M059J (cell line): Measurements from ENCODE around the gene SLC12A3. TPM values are rescaled to one million over a fixed set of nuclear protein-coding genes. Genes with fewer than 3 reads are reported as not detected.
"Not testable (repeated sequence)": the region's sequence is repeated elsewhere in the genome, so short reads cannot be mapped to it uniquely, and the experiment has no call there.

ENCODE experiments used
- DNase-seq: peaks from one replicate; pipeline ENCODE4 v3.0.0-alpha.2; 2012; ENCODE audit warnings: low read depth
- total RNA-seq: library from RNA; depleted of rRNA; stranded (reverse); fragments of >200 nt; shearing (Covaris generic); gene quantifications from 2 replicates; pipeline ENCODE4 v1.2.3, GENCODE V29; 2014

Gene SLC12A3
- total RNA-seq, 1 experiment from 2014 or later, result not detected

DNA sequence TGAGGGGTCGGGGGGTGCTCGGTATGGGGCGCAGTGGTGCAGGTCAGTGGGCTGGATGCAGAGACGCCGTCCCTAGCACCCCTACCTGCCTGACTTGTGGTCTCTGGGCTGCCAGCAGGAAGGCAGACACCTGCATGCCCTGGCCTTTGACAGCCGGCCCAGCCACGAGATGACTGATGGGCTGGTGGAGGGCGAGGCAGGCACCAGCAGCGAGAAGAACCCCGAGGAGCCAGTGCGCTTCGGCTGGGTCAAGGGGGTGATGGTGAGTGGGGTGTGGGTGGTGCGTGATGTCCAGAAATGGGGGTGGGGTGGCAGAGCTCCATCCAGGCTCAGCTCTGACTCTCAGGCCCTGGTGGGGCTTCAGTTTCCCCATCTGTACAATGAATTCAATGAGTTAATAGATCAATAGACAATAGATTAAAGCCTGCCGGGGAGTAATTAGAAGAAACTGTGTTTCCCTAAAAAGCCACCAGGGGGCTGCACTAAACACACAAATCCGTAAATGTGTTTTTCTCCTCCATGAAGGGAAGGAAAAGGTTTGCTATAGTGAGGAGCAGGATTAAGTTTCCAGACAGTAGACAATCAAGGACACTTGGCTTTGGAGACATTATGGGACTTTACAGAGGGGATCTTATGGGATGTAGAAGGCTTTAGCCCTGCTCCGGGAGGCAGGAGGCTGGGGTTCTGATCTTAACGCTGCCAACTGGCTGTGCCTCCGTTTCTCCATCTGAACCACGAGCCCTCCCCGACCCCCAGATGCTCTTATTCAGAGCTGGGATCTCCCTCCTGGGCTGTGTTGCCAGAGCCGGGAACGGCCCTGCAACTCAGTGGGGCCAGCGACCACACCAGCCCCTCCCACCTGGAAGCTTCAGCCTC, 2.2 kb downstream of the SLC12A3 start:
- DNase-seq, result peak; percentile 65

DNA sequence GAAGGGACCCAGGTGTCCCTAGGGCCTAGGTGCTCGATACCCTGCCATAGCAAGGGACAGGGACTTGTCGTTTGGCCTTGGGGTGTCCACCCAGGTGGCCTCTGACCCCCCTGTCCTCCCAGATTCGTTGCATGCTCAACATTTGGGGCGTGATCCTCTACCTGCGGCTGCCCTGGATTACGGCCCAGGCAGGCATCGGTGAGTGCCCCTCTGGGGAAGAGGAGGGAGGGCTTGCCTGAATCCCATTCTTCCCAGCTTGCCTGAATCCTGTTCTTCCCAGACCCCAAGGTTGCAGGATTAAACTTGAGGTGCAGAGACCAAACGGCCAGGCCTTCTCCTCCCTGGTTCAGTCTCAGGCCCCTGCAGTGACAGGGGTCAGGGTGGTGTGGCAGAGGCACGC, 3.2 kb downstream of the SLC12A3 start:
- no peak for DNase-seq

DNA sequence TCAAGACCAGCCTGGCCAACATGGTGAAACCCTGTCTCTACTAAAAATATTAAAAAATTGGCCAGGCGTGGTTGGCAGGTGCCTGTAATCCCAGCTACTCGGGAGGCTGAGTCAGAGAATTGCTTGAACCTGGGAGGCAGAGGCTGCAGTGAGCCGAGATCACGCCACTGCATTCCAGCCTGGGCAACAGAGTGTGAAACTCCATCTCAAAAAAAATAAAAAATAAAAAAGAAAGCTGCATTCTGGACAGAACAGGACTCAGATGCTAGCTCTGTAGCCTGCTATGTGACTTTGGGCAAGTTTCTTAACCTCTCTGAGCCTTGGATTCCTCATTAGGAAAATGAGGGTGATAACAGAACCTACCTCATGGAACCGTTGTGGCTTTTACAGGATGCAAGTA, 3.8 kb downstream of the SLC12A3 start:
- DNase-seq, result not testable (repeated sequence)

DNA sequence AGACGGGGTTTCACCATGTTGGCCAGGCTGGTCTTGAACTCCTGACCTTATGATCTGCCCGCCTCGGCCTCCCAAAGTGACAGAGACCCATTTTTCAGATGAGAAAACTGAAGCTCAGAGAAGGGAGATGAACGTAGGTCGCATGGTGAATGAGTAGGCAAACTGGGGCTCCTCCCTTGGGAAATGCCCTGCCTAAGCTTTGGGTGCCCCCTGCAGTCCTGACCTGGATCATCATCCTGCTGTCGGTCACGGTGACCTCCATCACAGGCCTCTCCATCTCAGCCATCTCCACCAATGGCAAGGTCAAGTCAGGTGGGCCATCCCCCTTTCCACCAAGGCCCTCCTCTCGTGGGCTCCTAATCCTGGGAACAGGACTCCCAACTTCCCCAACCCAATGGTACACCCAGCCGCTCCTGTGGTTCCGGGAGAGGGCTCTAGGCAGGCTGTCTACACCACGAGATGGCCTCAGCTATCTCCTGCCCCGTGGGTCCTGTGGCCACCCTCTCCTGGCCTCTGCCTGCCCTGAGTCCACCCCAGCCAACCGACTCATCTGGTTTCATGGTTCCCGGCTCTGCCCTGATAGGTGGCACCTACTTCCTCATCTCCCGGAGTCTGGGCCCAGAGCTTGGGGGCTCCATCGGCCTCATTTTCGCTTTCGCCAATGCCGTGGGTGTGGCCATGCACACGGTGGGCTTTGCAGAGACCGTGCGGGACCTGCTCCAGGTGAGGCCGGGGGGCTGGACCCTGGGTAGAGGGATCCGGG, 4.7 kb downstream of the SLC12A3 start:
- peak; percentile 61 for DNase-seq

DNA sequence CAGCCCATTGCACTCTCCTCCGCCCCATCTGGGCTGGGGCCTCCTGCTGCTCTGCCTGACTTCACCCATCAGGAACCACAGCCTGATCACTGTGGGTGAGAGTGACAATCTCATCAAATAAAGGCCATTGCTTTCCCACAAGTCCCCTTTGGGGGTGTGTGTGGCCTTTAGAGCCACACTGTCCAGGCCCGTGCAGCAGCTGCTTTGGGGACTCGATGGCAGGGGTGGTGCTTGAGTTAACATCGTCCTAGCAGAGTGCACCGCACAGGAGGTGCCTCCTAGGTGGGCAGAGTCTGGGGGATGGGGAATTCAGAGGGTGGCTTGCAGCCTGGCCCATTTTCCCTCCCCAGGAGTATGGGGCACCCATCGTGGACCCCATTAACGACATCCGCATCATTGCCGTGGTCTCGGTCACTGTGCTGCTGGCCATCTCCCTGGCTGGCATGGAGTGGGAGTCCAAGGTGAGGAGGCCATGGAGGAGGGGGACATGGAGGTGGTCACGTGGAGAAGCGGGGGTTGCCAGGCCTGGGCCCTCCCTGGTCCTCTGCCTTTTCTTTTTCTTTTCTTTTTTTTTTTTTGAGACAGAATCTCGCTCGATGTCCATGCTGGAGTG, 5.4 kb downstream of the SLC12A3 start:
- DNase-seq, result no peak

DNA sequence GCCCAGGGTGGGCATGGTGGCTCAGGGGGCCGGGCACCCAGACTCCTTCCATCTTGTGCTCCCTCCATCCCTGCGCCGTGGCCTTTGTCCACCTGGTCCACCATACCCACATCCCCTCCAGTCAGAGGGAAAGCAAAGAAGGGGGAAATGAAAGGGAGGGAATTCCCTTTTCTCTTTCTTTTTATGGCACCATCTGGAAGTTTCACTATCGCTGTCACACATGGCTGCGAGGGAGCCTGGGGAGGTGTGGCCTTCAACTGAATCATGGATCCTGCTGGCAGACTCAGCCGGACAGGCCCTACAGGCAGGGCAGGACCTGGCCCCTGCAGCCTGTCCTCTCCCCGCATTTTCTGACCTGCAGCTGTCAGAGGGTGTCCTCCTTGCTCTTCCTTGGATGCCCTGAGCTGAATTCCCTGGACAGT, 6.2 kb downstream of the SLC12A3 start:
- peak; percentile 84 for DNase-seq

DNA sequence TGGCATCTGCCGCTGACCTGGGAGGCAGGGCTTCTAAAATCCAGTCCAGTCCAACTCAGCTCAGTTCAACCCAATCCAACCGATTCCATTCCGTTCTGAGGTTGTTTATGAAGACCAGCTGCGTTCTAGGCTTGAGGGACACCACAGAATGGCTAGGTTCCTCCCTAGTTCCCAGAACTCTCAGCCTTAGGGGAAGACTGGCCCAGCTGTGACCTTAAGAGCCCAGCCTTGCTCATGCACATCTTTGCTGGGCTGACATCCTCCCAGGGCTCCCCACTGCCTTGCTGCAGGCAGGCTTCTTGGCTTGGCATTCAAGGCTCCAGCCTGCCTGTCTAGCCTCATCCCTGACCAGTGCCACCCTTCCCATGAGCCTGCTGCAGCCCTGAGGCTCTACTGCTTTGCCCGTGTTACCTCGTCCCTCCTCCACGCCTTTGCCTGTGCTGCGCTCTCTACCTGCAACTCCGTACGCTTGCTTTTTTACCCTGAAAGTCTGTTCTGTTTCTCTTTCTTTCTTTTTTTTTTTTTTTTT, 7.9 kb downstream of the SLC12A3 start:
- peak; percentile 39 for DNase-seq

DNA sequence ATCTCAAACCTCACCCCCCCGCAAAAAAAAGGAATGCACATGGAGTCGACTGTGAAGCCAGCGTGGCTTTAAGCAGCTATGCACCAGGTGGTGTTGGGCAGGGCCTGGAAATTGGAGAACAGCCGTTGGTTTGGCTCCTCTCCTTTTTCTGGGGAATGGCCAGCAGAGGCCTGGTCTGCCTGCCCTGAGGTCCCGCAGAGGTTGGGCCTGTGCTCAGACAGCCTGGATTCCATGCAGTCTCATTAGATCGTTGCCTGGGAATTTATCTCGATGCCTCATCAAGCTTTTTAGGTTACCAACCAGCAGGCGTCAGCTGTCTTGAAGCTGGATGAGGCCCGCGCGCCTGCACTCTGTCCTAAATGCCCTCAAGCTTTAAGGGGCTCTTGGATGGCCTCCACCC, 9.8 kb downstream of the SLC12A3 start:
- peak; percentile 60 for DNase-seq

DNA sequence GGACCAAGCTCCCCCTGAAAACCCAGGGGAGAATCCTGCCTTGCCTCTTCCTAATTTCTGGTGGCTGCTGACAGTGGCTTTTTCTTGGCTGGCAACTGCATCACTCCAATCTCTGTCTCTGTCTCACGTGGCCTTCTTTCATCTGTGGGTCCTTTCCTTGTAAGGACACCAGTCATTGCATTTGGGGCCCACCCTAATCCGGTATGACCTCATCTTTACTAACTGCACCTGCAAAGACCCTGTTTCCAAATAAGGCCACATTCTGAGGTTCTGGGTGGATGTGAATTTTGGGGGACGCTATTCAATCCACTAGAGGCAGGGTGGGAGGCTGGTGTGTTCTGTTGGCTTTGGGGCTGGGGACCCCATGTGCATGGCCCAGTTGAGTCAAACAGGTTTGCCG, 11.0 kb downstream of the SLC12A3 start:
- DNase-seq, result no peak

DNA sequence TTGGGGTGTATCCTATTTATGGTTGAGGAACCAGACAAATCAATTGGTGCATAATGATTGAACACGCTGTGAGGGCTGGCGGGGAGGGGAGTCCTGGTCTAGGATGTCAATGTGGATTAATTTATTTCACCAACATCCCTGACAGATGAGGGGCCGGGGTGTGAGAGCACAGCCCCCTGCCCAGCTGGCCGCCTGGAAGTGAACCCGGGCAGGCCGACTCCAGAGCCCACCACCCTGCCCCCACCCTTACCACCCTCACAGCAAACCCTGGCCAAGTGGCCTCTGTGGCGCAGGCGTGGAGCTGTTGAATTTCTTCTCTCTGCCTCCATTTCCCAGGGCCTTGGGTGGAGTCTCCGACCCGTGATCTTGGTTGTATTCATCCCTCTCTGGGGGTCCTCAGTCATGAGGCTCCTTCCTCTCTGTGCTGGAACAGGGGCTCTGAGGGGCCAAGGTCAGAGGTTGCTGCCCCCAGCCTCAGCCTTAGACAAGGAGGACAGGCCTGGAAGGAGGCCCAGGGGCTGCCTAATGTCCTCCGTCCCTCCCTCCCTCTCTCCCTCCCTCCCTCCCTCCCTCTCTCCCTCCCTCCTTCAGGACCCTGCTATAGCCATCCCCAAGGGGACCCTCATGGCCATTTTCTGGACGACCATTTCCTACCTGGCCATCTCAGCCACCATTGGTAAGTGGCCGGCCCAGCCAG, 12.6 kb downstream of the SLC12A3 start:
- DNase-seq, result no peak

DNA sequence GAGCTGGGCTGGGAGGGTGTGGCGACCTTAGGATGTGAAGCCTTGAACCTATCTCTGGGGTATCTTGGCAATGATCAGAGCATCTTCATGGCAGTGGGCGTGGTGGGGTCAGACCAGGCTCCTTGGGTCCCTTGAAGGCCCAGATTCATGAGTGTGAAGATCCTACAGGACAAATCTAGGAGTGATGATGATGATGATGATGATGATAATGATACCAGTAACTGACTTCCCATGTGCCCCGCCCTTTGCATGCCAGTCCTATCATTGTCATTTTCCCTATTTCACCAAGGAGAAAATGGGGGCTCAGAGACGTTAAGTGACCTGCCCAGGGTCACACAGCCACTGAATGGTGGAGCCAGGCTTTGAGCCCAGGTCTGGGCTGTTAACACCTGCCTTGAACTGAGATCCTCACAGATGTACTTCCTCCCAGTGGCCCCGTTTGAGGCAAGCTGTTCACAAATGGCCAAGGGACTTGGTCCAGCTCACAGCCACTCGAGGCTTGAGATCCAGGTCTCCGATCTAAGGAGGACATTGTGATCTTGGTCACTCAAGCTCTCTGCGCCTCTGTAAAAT, 13.4 kb downstream of the SLC12A3 start:
- DNase-seq, result no peak

DNA sequence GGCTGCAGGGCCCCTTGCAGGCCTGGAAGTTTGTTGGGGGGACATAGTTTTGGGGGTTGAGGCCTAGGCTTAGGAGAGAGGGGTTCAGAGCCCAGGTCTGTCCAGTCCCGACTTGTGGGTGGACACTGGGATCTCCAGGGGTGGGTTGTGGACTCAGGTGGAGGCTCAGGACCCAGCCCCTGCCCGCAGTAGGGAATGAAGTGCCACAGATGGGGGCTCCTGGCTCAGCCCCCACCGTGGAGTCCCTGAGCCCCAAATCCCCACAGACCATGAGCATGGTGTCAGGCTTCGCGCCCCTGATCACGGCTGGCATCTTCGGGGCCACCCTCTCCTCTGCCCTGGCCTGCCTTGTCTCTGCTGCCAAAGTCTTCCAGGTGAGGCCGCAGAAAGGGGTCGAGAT, 14.3 kb downstream of the SLC12A3 start:
- DNase-seq, result no peak

DNA sequence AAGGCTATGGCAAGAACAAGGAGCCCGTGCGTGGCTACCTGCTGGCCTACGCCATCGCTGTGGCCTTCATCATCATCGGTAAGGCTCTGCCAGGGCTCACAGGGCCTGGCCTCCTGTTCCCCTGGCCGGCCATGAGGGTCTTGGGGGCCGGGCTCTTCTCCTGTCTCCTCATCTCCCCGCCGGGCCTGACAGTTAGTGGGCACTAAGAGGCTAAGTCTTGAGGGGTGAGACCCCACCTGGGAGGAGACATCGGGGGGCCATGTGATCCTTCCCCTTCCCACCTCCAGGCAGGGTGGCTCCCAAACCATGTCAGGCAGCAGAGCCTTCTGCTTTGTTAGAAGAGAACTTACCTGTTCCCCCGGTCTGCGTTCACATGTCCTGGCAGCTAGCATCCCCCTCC, 15.2 kb downstream of the SLC12A3 start:
- no peak for DNase-seq

DNA sequence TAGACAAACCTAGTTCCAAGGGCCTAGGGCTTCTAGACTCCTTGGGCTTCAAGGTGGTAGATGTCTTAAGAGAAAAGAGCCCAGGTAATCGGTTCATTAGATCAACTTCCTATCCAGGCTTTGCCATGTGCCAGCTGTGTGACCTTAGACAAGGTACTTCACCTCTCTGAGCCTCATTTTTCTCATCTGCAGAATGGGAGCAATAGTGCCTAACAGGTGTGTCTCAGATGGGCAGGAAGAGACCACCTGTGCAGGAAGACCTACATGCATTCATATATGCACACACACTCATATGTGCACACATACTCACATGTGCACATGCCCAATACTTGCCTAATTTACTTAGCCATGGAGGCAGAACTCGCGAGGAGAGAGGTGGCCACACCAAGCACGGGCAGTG, 15.7 kb downstream of the SLC12A3 start:
- no peak for DNase-seq

DNA sequence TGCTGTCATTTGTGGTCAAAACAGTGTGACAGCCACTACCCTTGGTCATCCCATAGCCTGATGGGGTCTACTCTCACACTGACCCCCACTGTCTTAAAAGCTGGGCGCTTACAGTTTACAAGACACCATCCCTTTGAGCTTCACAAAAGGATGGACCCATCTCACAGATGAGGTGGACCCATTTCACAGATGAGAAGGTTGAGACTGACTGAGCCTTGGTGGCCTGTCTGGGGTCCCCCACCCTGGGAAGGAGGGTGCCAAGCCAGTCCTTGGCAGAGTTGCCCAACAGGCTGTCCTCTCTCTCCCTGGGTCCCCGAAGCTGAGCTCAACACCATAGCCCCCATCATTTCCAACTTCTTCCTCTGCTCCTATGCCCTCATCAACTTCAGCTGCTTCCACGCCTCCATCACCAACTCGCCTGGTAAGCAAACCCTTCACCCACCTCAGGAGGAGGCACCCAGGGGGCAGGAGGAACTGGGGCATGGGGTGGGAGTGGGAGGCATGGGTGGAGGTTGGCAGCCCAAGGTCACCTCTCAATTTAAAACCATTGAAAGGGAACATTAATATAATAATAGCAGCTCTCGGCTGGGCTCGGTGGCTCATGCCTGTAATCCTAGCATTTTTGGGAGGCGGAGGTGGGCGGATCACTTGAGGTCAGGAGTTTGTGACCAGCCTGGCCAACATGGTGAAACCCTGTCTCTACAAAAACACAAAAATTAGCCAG, 17.2 kb downstream of the SLC12A3 start:
- DNase-seq, result no peak

DNA sequence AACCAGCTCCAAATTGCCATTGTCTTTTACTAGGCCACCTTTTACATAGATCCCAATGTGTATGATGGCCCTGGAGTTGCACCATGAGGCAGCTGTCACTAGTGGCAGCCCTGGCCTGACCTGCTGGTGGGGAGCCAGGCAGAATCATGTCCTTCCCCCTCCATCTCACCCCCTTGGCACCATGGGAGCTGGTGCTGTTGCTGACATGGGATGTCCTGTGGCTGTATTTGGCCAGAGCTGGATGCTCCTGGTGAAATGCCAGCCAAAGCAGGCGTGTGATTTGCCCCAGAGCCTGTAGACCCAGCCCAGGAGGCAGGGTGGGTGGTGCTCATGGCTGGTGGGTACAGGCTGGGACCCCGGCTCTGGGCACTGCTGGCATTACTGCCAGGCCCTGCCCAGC, 18.6 kb downstream of the SLC12A3 start:
- no peak for DNase-seq

DNA sequence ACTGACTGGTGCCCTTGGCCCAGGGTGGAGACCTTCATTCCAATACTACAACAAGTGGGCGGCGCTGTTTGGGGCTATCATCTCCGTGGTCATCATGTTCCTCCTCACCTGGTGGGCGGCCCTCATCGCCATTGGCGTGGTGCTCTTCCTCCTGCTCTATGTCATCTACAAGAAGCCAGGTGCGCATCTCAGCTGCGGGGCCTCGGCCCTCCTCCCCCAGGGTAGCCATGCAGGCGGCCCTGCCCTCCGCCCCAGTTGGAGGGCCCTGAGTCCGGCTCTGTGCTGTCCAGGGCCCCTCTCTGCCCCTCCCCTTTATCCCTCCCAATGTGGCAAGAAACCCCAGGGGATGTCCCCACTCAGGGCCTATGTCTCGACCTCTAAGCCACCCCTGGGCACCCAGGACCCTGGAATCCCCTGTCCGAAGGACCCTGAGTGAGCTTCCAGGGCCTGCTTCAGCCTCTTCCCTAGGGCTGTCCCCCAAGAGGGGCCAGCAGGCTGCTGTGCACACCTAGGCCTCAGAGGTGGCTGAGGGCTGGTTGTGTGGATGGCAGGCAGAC, 19.1 kb downstream of the SLC12A3 start:
- DNase-seq, result no peak

DNA sequence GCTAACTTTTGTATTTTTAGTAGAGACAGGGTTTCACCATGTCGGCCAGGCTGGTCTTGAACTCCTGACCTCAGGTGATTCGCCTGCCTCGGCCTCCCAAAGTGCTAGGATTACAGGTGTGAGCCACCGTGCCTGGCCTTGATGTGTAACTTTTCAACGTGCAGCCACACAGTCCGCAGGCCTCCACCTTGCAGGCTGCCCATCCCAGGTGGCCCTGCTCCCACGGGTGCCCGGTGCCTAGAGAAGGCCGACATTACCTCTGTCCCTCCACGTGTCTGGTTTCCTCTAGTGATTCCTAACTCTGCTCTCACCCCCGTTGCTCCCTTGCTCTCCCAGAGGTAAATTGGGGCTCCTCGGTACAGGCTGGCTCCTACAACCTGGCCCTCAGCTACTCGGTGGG, 19.9 kb downstream of the SLC12A3 start:
- not testable (repeated sequence) for DNase-seq

DNA sequence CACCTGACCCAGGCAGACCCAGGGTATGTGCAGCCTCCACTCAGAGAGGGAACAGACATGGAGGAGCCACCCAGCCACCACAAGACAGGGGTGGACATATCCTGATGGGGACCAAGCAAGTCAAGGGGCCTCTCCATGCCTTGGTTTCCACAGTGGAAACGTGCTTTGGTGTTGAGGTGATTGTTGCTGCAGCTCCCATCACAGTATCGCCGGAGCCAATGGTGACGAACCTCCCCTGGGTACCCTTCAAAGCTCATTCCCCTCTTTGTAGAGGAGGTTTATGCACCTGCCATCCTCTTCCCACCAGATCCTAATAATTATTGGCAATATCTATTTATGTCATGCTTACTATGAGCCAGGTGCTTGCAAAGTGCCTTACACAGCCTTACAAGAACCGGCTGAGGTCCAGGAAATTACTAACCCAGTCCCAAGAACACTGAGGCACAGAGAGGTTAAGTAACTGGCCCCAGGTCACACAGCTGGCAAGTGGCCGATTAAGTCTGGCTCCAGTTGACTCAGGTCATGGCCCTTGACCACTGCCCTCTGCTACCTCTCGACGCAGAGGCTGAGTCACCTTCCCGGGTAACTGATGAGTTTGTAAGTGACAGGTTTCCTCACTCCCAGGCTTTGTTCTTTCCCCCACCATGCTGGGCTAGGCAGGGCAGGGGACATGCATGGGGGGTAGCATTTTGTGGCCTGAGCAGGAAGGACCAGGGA, 20.6 kb downstream of the SLC12A3 start:
- peak; percentile 21 for DNase-seq

DNA sequence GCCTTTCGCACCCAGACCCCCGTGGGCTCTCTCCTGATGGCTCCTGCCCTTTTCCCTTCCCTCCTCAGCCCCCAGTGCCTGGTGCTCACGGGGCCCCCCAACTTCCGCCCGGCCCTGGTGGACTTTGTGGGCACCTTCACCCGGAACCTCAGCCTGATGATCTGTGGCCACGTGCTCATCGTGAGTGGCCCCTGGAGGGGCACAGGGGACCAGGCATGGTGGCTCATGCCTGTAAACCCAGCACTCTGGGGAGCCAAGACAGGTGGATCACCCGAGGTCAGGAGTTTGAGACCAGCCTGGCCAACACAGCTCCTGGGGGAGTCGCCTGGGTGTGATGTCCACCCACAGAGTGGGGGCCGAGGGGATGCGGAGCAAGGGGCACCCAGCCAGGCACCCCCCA, 21.3 kb downstream of the SLC12A3 start:
- DNase-seq, result no peak
